GM19328 (cell line): ENCODE results near the gene MRPL4.

Source experiments
- ATAC-seq: cut with Tn5 transposase; IDR thresholded peaks from one replicate; pipeline ENCODE4 v1.9.1; 2021; ENCODE audit warnings: mild to moderate bottlenecking, moderate library complexity; ENCODE audit not compliant: unreplicated experiment

MRPL4 gene

DNA sequence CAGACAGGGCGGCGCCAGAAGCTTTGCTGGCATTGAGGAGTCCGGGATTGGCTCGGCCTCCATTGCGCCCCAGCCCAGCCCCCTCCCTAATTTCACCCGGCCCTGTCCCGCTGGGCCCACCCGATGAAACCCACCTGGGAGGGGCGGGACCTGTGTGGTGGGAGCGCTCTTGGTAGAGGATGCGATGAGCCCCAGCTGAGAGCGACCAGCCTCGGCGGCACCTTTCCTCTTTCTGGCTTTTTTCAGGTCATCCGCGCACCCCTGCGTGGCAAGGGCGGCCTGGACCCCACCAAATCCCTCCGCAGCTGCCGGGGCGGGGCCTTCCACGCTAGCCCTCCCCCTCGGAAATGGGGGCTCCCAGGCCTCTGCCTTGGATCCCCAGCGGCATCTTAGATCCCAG is 57.4 kb downstream of the MRPL4 start, which contains the start of gene ZGLP1:
Gene ZGLP1 (minus strand): TSS at position 393 of the 400 bp plus-strand sequence.
- ATAC-seq: no peak
